Measurements from ENCODE around the gene SORCS2.

SORCS2 gene

GRCh38 chr4:7189066-7189465 lies 3.3 kb upstream of the SORCS2 start:
- Histone ChIP-seq H3K79me2 (ENCODE audit: insufficient read depth, low read length) (no peaks in the 10 kb centered on the region), H3K27me3 (ENCODE audit: insufficient read depth, low read length, poor library complexity) (no peaks in the 10 kb centered on the region), H3K4me3 (ENCODE audit: low read depth in 1 of 2, low read length in 2 of 2) (no peak overlapping the region), H4K20me1 (ENCODE audit: insufficient read depth, low read length) (0 out of 2 replicates have a peak, but pooled peaks cover 2% of the 10 kb centered on the region), H3K4me2 (ENCODE audit: insufficient read depth, low read length) (no peak overlapping the region), H2AFZ (ENCODE audit: low read depth, low read length) (no peak overlapping the region), H3K27ac (ENCODE audit: low read length) (no peak overlapping the region), H3K9me3 (ENCODE audit: insufficient read depth, low read length, severe bottlenecking) (no peaks in the 10 kb centered on the region), H3K36me3 (ENCODE audit: insufficient read depth, low read length) (no peaks in the 10 kb centered on the region), H3K9ac (ENCODE audit: low read depth, low read length) (no peak overlapping the region), H3K4me1 (ENCODE audit: insufficient read depth, low read length) (no peaks in the 10 kb centered on the region)
- ATAC-seq (ENCODE audit: insufficient read depth, low read depth) (no peak), DNase-seq (no peak)
- TF ChIP-seq EZH2 (IDR thresholded peaks at IDR 0.05; ENCODE audit: borderline replicate concordance, low read depth, low read length, severe bottlenecking) = no peak
- TF ChIP-seq, protein P1, sequence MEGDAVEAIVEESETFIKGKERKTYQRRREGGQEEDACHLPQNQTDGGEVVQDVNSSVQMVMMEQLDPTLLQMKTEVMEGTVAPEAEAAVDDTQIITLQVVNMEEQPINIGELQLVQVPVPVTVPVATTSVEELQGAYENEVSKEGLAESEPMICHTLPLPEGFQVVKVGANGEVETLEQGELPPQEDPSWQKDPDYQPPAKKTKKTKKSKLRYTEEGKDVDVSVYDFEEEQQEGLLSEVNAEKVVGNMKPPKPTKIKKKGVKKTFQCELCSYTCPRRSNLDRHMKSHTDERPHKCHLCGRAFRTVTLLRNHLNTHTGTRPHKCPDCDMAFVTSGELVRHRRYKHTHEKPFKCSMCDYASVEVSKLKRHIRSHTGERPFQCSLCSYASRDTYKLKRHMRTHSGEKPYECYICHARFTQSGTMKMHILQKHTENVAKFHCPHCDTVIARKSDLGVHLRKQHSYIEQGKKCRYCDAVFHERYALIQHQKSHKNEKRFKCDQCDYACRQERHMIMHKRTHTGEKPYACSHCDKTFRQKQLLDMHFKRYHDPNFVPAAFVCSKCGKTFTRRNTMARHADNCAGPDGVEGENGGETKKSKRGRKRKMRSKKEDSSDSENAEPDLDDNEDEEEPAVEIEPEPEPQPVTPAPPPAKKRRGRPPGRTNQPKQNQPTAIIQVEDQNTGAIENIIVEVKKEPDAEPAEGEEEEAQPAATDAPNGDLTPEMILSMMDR (IDR thresholded peaks at IDR 0.05; ENCODE audit: borderline replicate concordance, extremely low read depth, low read length, poor library complexity, severe bottlenecking) = no peak

- Histone ChIP-seq H3K4me3 (ENCODE audit: low read depth in 1 of 2, low read length in 2 of 2) (no peak overlapping the region), H3K4me2 (ENCODE audit: insufficient read depth, low read length) (no peak overlapping the region), H4K20me1 (ENCODE audit: insufficient read depth, low read length) (0 out of 2 replicates have a peak, but pooled peaks cover 2% of the 10 kb centered on the region), H3K79me2 (ENCODE audit: insufficient read depth, low read length) (no peaks in the 10 kb centered on the region), H3K4me1 (ENCODE audit: insufficient read depth, low read length) (no peaks in the 10 kb centered on the region), H3K27ac (ENCODE audit: low read length) (no peak overlapping the region), H3K27me3 (ENCODE audit: insufficient read depth, low read length, poor library complexity) (no peaks in the 10 kb centered on the region), H3K9ac (ENCODE audit: low read depth, low read length) (no peak overlapping the region), H2AFZ (ENCODE audit: low read depth, low read length) (no peak overlapping the region), H3K9me3 (ENCODE audit: insufficient read depth, low read length, severe bottlenecking) (no peaks in the 10 kb centered on the region), H3K36me3 (ENCODE audit: insufficient read depth, low read length) (no peaks in the 10 kb centered on the region)
- DNase-seq (no peak), ATAC-seq (ENCODE audit: insufficient read depth, low read depth) (no peak)
- no peak for TF ChIP-seq EZH2 (IDR thresholded peaks at IDR 0.05; ENCODE audit: borderline replicate concordance, low read depth, low read length, severe bottlenecking)
- TF ChIP-seq, protein P1 (IDR thresholded peaks at IDR 0.05; ENCODE audit: borderline replicate concordance, extremely low read depth, low read length, poor library complexity, severe bottlenecking) = no peak
These were observed 2.7 kb upstream of the SORCS2 start for GRCh38 chr4:7189475-7190277.

GRCh38 chr4:7190278-7190594 lies 2.1 kb upstream of the SORCS2 start:
- H3K9me3 ChIP-seq (ENCODE audit: insufficient read depth, low read length, severe bottlenecking) = no peaks in the 10 kb centered on the region
- peaks cover 2% of the 10 kb centered on the region for H3K27me3 ChIP-seq (ENCODE audit: insufficient read depth, low read length, poor library complexity)
- ATAC-seq (ENCODE audit: insufficient read depth, low read depth) (no peak), DNase-seq (no peak)
- H3K79me2 ChIP-seq (ENCODE audit: insufficient read depth, low read length) = no peaks in the 10 kb centered on the region
- TF ChIP-seq, protein P1 (IDR thresholded peaks at IDR 0.05; ENCODE audit: borderline replicate concordance, extremely low read depth, low read length, poor library complexity, severe bottlenecking) = no peak
- no peaks in the 10 kb centered on the region for H3K36me3 ChIP-seq (ENCODE audit: insufficient read depth, low read length)
- H3K4me1 ChIP-seq (ENCODE audit: insufficient read depth, low read length) = no peaks in the 10 kb centered on the region
- no peak overlapping the region for H2AFZ ChIP-seq (ENCODE audit: low read depth, low read length)
- 0 out of 2 replicates have a peak, but pooled peaks cover 2% of the 10 kb centered on the region for H4K20me1 ChIP-seq (ENCODE audit: insufficient read depth, low read length)
- no peak overlapping the region for H3K4me2 ChIP-seq (ENCODE audit: insufficient read depth, low read length)
- no peak overlapping the region for H3K9ac ChIP-seq (ENCODE audit: low read depth, low read length)
- H3K27ac ChIP-seq (ENCODE audit: low read length) = no peak overlapping the region
- H3K4me3 ChIP-seq (ENCODE audit: low read depth in 1 of 2, low read length in 2 of 2) = no peak overlapping the region
